IMR-90 (cell line): ENCODE results near the gene MICAL2. TPM values are rescaled to one million over a fixed set of nuclear protein-coding genes. Genes with fewer than 3 reads are reported as not detected.

Experiments used
- ATAC-seq: fragments of 200-7000 bp; cut with Tn5 transposase; 2 replicates; pipeline ENCODE4 v1.9.1; 2020; ENCODE audit warnings: low read depth, mild to moderate bottlenecking, moderate library complexity
- BruUV-seq: library from RNA; stranded (reverse); fragments of 400-500 nt; replicated peaks from 2 replicates; lab custom pipeline; 2021; lab: Mats Ljungman, UMichigan
- CTCF ChIA-PET: fragments of 300-600 bp; formaldehyde crosslinking; extraction: SDS; loops from one replicate; lab custom pipeline; 2021; ENCODE audit warnings: antibody characterized with exemption; lab: Yijun Ruan, JAX
- POLR2A ChIA-PET: fragments of 300-600 bp; sonication (Branson Sonifier 250); formaldehyde crosslinking; loops from one replicate; lab custom pipeline; 2022; ENCODE audit warnings: antibody characterized with exemption; ENCODE audit not compliant: unreplicated experiment; lab: Charles Lee
- DNase-seq: peaks from one replicate; pipeline ENCODE4 v3.0.0; 2013
- H2AFZ ChIP-seq: replicated peaks from 2 replicates; pipeline ENCODE3; 2013; ENCODE audit warnings: low read length, mild to moderate bottlenecking; ENCODE audit not compliant: poor library complexity
- H2AK5ac ChIP-seq: 2 replicates; pipeline ENCODE4 v1.6.1; 2013; ENCODE audit warnings: low read depth, low read length, inconsistent platforms
- H2AK9ac ChIP-seq: replicated peaks from 2 replicates; pipeline ENCODE3; 2013; ENCODE audit warnings: mild to moderate bottlenecking, low read depth, low read length, moderate library complexity; ENCODE audit not compliant: poor library complexity
- H2BK120ac ChIP-seq: 2 replicates; pipeline ENCODE4 v1.6.1; 2013; ENCODE audit warnings: low read depth, low read length, inconsistent platforms
- H2BK15ac ChIP-seq: 3 replicates; pipeline ENCODE4 v1.6.1; 2013; ENCODE audit warnings: low read depth, low read length, inconsistent platforms
- H2BK20ac ChIP-seq: 2 replicates; pipeline ENCODE4 v1.6.1; 2013; ENCODE audit warnings: low read depth, mild to moderate bottlenecking, inconsistent platforms, low read length, moderate library complexity
- H2BK5ac ChIP-seq: 2 replicates; pipeline ENCODE4 v1.6.1; 2013; ENCODE audit warnings: mild to moderate bottlenecking, low read depth, low read length, inconsistent platforms; ENCODE audit not compliant: poor library complexity, severe bottlenecking
- H3K14ac ChIP-seq: replicated peaks from 2 replicates; pipeline ENCODE4 v1.6.1; 2013; ENCODE audit warnings: low read depth, low read length, inconsistent platforms
- H3K18ac ChIP-seq: 2 replicates; pipeline ENCODE4 v1.6.1; 2013; ENCODE audit warnings: low read depth, low read length, control low read depth
- H3K23ac ChIP-seq: 2 replicates; pipeline ENCODE4 v1.6.1; 2013; ENCODE audit warnings: low read depth, low read length, inconsistent platforms
- H3K27ac ChIP-seq: 2 replicates; pipeline ENCODE4 v1.5.1; 2013; ENCODE audit warnings: mild to moderate bottlenecking, control low read depth, low read length; ENCODE audit not compliant: insufficient read depth
- H3K27me3 ChIP-seq: 2 replicates; pipeline ENCODE4 v1.6.1; 2013; ENCODE audit warnings: low read length; ENCODE audit not compliant: control insufficient read depth, insufficient read depth
- H3K36me3 ChIP-seq: 2 replicates; pipeline ENCODE4 v1.6.1; 2013; ENCODE audit warnings: low read length, mixed read lengths; ENCODE audit not compliant: control insufficient read depth, insufficient read depth
- H3K4ac ChIP-seq: 2 replicates; pipeline ENCODE4 v1.6.1; 2013; ENCODE audit warnings: low read depth, low read length, inconsistent platforms
- H3K4me1 ChIP-seq: 2 replicates; pipeline ENCODE4 v1.6.1; 2013; ENCODE audit warnings: low read length, mixed read lengths; ENCODE audit not compliant: control insufficient read depth, insufficient read depth
- H3K4me2 ChIP-seq: 2 replicates; pipeline ENCODE4 v1.6.1; 2013; ENCODE audit warnings: low read depth, mild to moderate bottlenecking, control low read depth, low read length, moderate library complexity
- H3K4me3 ChIP-seq: 2 replicates; pipeline ENCODE4 v1.5.1; 2013; ENCODE audit warnings: low read depth, mild to moderate bottlenecking, control low read depth, low read length, moderate library complexity; ENCODE audit not compliant: insufficient read depth
- H3K56ac ChIP-seq: 2 replicates; pipeline ENCODE4 v1.6.1; 2013; ENCODE audit warnings: low read length, inconsistent platforms; ENCODE audit not compliant: insufficient read depth; ENCODE audit errors: extremely low read depth
- H3K79me1 ChIP-seq, 2 experiments: 2 replicates each; pipeline ENCODE4 v1.6.1; 2013; ENCODE audit warnings: low read length in 2 of 2, inconsistent platforms in 1 of 2, low read depth in 1 of 2
- H3K9ac ChIP-seq: 2 replicates; pipeline ENCODE4 v1.6.1; 2013; ENCODE audit warnings: low read depth, low read length, control low read depth
- H3K9me1 ChIP-seq: 2 replicates; pipeline ENCODE4 v1.6.1; 2013; ENCODE audit warnings: low read length, inconsistent platforms; ENCODE audit not compliant: insufficient read depth
- H3K9me3 ChIP-seq: 2 replicates; pipeline ENCODE4 v1.6.1; 2013; ENCODE audit warnings: low read length; ENCODE audit not compliant: control insufficient read depth, insufficient read depth
- H4K20me1 ChIP-seq: 2 replicates; pipeline ENCODE4 v1.6.1; 2013; ENCODE audit warnings: low read length, inconsistent platforms; ENCODE audit not compliant: insufficient read depth
- H4K5ac ChIP-seq: 2 replicates; pipeline ENCODE4 v1.6.1; 2013; ENCODE audit warnings: mild to moderate bottlenecking, low read depth, low read length, control low read depth
- H4K8ac ChIP-seq, 2 experiments: 2 replicates each; pipeline ENCODE4 v1.6.1; 2013; ENCODE audit warnings: low read depth in 2 of 2, low read length in 2 of 2, control low read depth in 1 of 2, inconsistent platforms in 1 of 2
- H4K91ac ChIP-seq: 2 replicates; pipeline ENCODE4 v1.6.1; 2013; ENCODE audit warnings: low read depth, low read length, inconsistent platforms; ENCODE audit not compliant: insufficient read depth
- BHLHE40 ChIP-seq: fragments of 150-350 bp; IDR thresholded peaks from 2 replicates; pipeline ENCODE4 v1.6.1; 2016; ENCODE audit warnings: mild to moderate bottlenecking, low read depth, low read length
- CEBPB ChIP-seq: IDR thresholded peaks from 2 replicates; pipeline ENCODE4 v1.6.1; 2012; ENCODE audit warnings: low read depth, low read length, improper control_type of control experiment
- CHD1 ChIP-seq: IDR thresholded peaks from 2 replicates; pipeline ENCODE4 v1.6.1; 2012; ENCODE audit warnings: low read depth, low read length, improper control_type of control experiment
- FOS ChIP-seq: fragments of 150-350 bp; IDR thresholded peaks from 2 replicates; pipeline ENCODE4 v1.6.1; 2016; ENCODE audit warnings: low read depth, low read length
- MAFK ChIP-seq: IDR thresholded peaks from 2 replicates; pipeline ENCODE4 v1.6.1; 2012; ENCODE audit warnings: low read depth, low read length, improper control_type of control experiment
- MAZ ChIP-seq: IDR thresholded peaks from 2 replicates; pipeline ENCODE4 v1.6.1; 2012; ENCODE audit warnings: low read depth, mild to moderate bottlenecking, low read length, improper control_type of control experiment, moderate library complexity, borderline replicate concordance
- MXI1 ChIP-seq: IDR thresholded peaks from 2 replicates; pipeline ENCODE4 v1.6.1; 2012; ENCODE audit warnings: low read depth, mild to moderate bottlenecking, low read length, moderate library complexity, borderline replicate concordance
- NFE2L2 ChIP-seq: fragments of 150-350 bp; IDR thresholded peaks from 2 replicates; pipeline ENCODE4 v1.6.1; 2016; ENCODE audit warnings: low read depth, mild to moderate bottlenecking, low read length
- POLR2A ChIP-seq: IDR thresholded peaks from 2 replicates; pipeline ENCODE4 v1.6.1; 2012; ENCODE audit warnings: mild to moderate bottlenecking, low read depth, low read length
- RAD21 ChIP-seq: IDR thresholded peaks from 2 replicates; pipeline ENCODE4 v1.6.1; 2012; ENCODE audit warnings: low read length, improper control_type of control experiment
- RCOR1 ChIP-seq: IDR thresholded peaks from 2 replicates; pipeline ENCODE4 v1.6.1; 2012; ENCODE audit warnings: mild to moderate bottlenecking, low read length, improper control_type of control experiment; ENCODE audit not compliant: insufficient replicate concordance
- RFX5 ChIP-seq: IDR thresholded peaks from 2 replicates; pipeline ENCODE4 v1.8.0; 2012; ENCODE audit warnings: low read depth, mild to moderate bottlenecking, low read length, moderate library complexity
- SMC3 ChIP-seq: fragments of 150-350 bp; IDR thresholded peaks from 2 replicates; pipeline ENCODE4 v1.6.1; 2016; ENCODE audit warnings: low read depth, mild to moderate bottlenecking, antibody characterized with exemption, low read length, moderate library complexity
- WGBS, 2 experiments: methylation state at CpG; one replicate each; pipeline versions ENCODE4 v1.1.5 to v1.1.7; 2013; ENCODE audit warnings: missing lambda C conversion rate in 2 of 2; ENCODE audit not compliant: insufficient read length in 1 of 2; ENCODE audit errors: extremely low coverage in 2 of 2; 5-methylcytosine and 5-hydroxymethylcytosine counted together
- dilution Hi-C: fragments of 300-500 bp; cut with HindIII; formaldehyde crosslinking; loops from one replicate; pipeline ENCODE4 v1.14.3; 2018; ENCODE audit warnings: low sequenced_read_pairs; ENCODE audit not compliant: unreplicated experiment
- in situ Hi-C: fragments of 300-500 bp; cut with MboI; formaldehyde crosslinking; loops from 3 replicates; pipeline ENCODE4 v1.14.3; 2019; ENCODE audit warnings: low sequenced_read_pairs, inconsistent platforms, mixed read lengths
- intact Hi-C: fragments of 100-400 bp; cut with micrococcal nuclease; formaldehyde crosslinking; loops from 2 replicates; pipeline ENCODE4 v1.10.0; 2022
- polyA plus RNA-seq, 3 experiments: library from polyadenylated mRNA; depleted of rRNA; stranded (reverse); fragments of >200 nt; gene quantifications; 2 replicates each; pipeline ENCODE4 v1.2.3, GENCODE V29; 2012; ENCODE audit warnings: low replicate concordance in 1 of 3
- total RNA-seq: library from RNA; depleted of rRNA; stranded (reverse); fragments of >200 nt; gene quantifications from 2 replicates; pipeline ENCODE4 v1.2.3, GENCODE V29; 2012
- TF ChIP-seq, protein P1 (sequence below): fragments of 150-350 bp; IDR thresholded peaks from 2 replicates; pipeline ENCODE4 v1.6.1; 2017; ENCODE audit warnings: mild to moderate bottlenecking, antibody characterized with exemption, low read length, low read depth
- TF ChIP-seq, protein P2 (sequence below): fragments of 150-350 bp; IDR thresholded peaks from 2 replicates; pipeline ENCODE4 v1.6.1; 2016; ENCODE audit warnings: low read depth, mild to moderate bottlenecking, low read length, moderate library complexity, borderline replicate concordance
- TF ChIP-seq, protein P3 (sequence below): conservative IDR thresholded peaks from 2 replicates; pipeline ENCODE4 v1.5.1; 2012; ENCODE audit warnings: mild to moderate bottlenecking, low read depth, low read length, improper control_type of control experiment

The MICAL2 gene
- total and polyA plus RNA-seq, 2 of the 4 experiments (the other 2 are of a cell fraction) = 170 to 336 TPM

DNA sequence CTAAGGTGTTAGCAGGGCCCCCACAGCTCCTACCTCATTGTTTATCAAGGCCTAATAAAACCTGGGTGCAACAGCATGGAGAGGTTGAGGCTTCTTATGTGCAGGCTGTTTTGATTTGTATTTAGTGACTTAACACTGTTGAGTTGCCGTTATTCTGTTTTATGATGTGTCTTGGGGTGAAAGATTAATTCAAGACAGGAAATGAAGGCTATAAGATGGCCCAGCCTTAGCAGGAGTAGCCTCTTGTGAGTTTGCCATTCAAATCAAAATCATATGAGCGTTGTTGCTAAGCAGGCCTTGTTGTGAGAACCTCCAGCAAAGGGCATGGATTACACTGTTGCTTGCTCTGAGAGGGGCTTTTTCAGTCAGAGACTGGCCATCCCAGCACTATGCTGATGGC is 31.8 kb downstream of the MICAL2 start:
- Histone ChIP-seq H2AFZ (no peak overlapping the region), H2BK20ac (0 out of 2 replicates have a peak overlapping the region, but pooled peaks have one; percentile 12), H4K91ac (no peak overlapping the region; the same call in 1 of the 2 replicates), H3K9me1 (peaks cover 60% of the 10 kb centered on the region), H3K4me1 (peaks cover 50% of the 10 kb centered on the region), H3K14ac (0 out of 2 replicates have a peak overlapping the region, but pooled peaks have one; percentile 17), H3K23ac (peak overlapping the region; percentile 46; the same call in 1 of the 2 replicates), H3K56ac (no peak overlapping the region), H3K18ac (no peak overlapping the region), H3K4me3 (no peak overlapping the region), H3K4ac (peak overlapping the region; percentile 14), H4K5ac (peak overlapping the region; percentile 35; the same call in 1 of the 2 replicates), H3K36me3 (peaks cover 16% of the 10 kb centered on the region), H2AK9ac (no peak overlapping the region), H2BK120ac (no peak overlapping the region), H3K9me3 (no peaks in the 10 kb centered on the region), H3K27me3 (no peaks in the 10 kb centered on the region), H3K9ac (no peak overlapping the region), H4K8ac (0 out of 4 replicates have a peak overlapping the region, but pooled peaks of 1 of the 2 experiments have one; percentile 43), H3K4me2 (no peak overlapping the region), H3K27ac (peak overlapping the region; percentile 11; the same call in 1 of the 2 replicates), H2BK15ac (peak overlapping the region; percentile 10; the same call in 1 of the 3 replicates), H2BK5ac (peak overlapping the region; percentile 34), H4K20me1 (peaks cover 58% of the 10 kb centered on the region), H2AK5ac (0 out of 2 replicates have a peak overlapping the region, but pooled peaks have one; percentile 22), H3K79me1 (peaks cover 41 to 85% of the 10 kb centered on the region in 2 experiments)
- BruUV-seq = no TSS peak
- WGBS, 2 experiments = 83% methylated on average over 2 of the region's 2 CpGs; no CpG with 5 or more reads in 1 of the 2 experiments
- in situ Hi-C loops (no loop called here), dilution Hi-C loops (no loop called here), intact Hi-C loops (no loop called here)
- ChIA-PET CTCF (no interaction called here), POLR2A (no interaction called here)
- ATAC-seq = no peak
- TF ChIP-seq, protein P1, sequence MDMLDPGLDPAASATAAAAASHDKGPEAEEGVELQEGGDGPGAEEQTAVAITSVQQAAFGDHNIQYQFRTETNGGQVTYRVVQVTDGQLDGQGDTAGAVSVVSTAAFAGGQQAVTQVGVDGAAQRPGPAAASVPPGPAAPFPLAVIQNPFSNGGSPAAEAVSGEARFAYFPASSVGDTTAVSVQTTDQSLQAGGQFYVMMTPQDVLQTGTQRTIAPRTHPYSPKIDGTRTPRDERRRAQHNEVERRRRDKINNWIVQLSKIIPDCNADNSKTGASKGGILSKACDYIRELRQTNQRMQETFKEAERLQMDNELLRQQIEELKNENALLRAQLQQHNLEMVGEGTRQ = no peak
- TF ChIP-seq MXI1 (no peak), CHD1 (no peak), CEBPB (no peak), RCOR1 (no peak), BHLHE40 (no peak), FOS (no peak), MAFK (no peak), POLR2A (no peak), NFE2L2 (no peak), RAD21 (no peak), RFX5 (no peak), MAZ (no peak), SMC3 (no peak)
- TF ChIP-seq, protein P2, sequence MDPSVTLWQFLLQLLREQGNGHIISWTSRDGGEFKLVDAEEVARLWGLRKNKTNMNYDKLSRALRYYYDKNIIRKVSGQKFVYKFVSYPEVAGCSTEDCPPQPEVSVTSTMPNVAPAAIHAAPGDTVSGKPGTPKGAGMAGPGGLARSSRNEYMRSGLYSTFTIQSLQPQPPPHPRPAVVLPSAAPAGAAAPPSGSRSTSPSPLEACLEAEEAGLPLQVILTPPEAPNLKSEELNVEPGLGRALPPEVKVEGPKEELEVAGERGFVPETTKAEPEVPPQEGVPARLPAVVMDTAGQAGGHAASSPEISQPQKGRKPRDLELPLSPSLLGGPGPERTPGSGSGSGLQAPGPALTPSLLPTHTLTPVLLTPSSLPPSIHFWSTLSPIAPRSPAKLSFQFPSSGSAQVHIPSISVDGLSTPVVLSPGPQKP = no peak
- TF ChIP-seq, protein P3, sequence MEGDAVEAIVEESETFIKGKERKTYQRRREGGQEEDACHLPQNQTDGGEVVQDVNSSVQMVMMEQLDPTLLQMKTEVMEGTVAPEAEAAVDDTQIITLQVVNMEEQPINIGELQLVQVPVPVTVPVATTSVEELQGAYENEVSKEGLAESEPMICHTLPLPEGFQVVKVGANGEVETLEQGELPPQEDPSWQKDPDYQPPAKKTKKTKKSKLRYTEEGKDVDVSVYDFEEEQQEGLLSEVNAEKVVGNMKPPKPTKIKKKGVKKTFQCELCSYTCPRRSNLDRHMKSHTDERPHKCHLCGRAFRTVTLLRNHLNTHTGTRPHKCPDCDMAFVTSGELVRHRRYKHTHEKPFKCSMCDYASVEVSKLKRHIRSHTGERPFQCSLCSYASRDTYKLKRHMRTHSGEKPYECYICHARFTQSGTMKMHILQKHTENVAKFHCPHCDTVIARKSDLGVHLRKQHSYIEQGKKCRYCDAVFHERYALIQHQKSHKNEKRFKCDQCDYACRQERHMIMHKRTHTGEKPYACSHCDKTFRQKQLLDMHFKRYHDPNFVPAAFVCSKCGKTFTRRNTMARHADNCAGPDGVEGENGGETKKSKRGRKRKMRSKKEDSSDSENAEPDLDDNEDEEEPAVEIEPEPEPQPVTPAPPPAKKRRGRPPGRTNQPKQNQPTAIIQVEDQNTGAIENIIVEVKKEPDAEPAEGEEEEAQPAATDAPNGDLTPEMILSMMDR = no peak
- no peak for DNase-seq
